HG03457 (cell line): ENCODE results near the gene COLGALT1.
"Not testable (repeated sequence)": the region's sequence is repeated elsewhere in the genome, so short reads cannot be mapped to it uniquely, and the experiment has no call there.

ENCODE experiments used
- ATAC-seq: cut with Tn5 transposase; IDR thresholded peaks from one replicate; pipeline ENCODE4 v1.9.1; 2021; ENCODE audit warnings: moderate number of reproducible peaks; ENCODE audit not compliant: unreplicated experiment

Gene COLGALT1

GRCh38 chr19:17594296-17594695 is 38.8 kb downstream of the COLGALT1 start:
- ATAC-seq = not testable (repeated sequence)

GRCh38 chr19:17598063-17598462 is 42.6 kb downstream of the COLGALT1 start:
- ATAC-seq = not testable (repeated sequence)

- no peak for ATAC-seq
These were observed 43.5 kb downstream of the COLGALT1 start for GRCh38 chr19:17598953-17599352.

GRCh38 chr19:17599780-17600179 is 44.3 kb downstream of the COLGALT1 start:
- ATAC-seq = no peak

GRCh38 chr19:17601683-17602082 is 46.2 kb downstream of the COLGALT1 start:
- ATAC-seq = no peak

- ATAC-seq = no peak
These were observed 46.8 kb downstream of the COLGALT1 start for GRCh38 chr19:17602217-17602616.

- ATAC-seq = no peak
These were observed 47.5 kb downstream of the COLGALT1 start for GRCh38 chr19:17602872-17603510.

GRCh38 chr19:17604372-17605025 is 49.0 kb downstream of the COLGALT1 start:
- no peak for ATAC-seq

- ATAC-seq = no peak
These were observed 49.7 kb downstream of the COLGALT1 start for GRCh38 chr19:17605117-17605516.

- ATAC-seq = no peak
These were observed 50.5 kb downstream of the COLGALT1 start for GRCh38 chr19:17605761-17606589.

- no peak for ATAC-seq
These were observed 51.2 kb downstream of the COLGALT1 start for GRCh38 chr19:17606590-17607185.

- no peak for ATAC-seq
These were observed 52.5 kb downstream of the COLGALT1 start for GRCh38 chr19:17607936-17608335.

GRCh38 chr19:17610384-17610783 is 54.9 kb downstream of the COLGALT1 start:
- ATAC-seq = no peak

GRCh38 chr19:17611462-17612244 is 56.2 kb downstream of the COLGALT1 start:
- ATAC-seq = no peak

- ATAC-seq = no peak
These were observed 59.0 kb downstream of the COLGALT1 start for GRCh38 chr19:17614476-17614875.

GRCh38 chr19:17615889-17616685 is 60.6 kb downstream of the COLGALT1 start:
- ATAC-seq = no peak

- ATAC-seq = no peak
These were observed 61.2 kb downstream of the COLGALT1 start for GRCh38 chr19:17616686-17616960.

- no peak for ATAC-seq
These were observed 61.7 kb downstream of the COLGALT1 start for GRCh38 chr19:17616961-17617806.

- no peak for ATAC-seq
These were observed 62.4 kb downstream of the COLGALT1 start for GRCh38 chr19:17617807-17618192.
